Measurements from ENCODE around the gene PRKN. TPM values are rescaled to one million over a fixed set of nuclear protein-coding genes. Genes with fewer than 3 reads are reported as not detected.
"Not testable (repeated sequence)": the region's sequence is repeated elsewhere in the genome, so short reads cannot be mapped to it uniquely, and the experiment has no call there.

Gene PRKN
- polyA plus RNA-seq, 1 donor = 4.6 TPM

GRCh38 chr6:162533009-162533400 is 194.6 kb downstream of the PRKN start:
- no peak for DNase-seq (ENCODE audit: low read depth)

GRCh38 chr6:162532283-162533008 is 195.1 kb downstream of the PRKN start:
- DNase-seq (ENCODE audit: low read depth) = no peak

DNA sequence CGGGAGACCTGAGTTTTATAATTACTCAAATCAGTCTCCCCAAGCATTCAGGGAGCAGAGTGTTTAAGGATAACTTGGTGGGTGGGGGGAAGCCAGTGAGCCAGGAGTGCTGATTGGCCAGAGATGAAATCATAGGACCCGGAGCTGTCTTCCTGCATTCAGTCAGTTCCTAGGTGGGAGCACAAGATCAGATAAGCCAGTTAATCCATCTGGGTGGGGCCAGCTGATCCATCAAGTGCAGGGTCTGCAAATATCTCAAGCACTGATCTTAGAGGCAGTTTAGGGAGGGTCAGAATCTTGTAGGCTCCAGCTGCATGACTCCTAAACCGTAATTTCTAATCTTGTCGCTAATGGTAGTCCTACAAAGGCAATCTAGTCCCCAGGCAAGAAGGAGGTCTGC is 196.2 kb downstream of the PRKN start:
- not testable (repeated sequence) for DNase-seq (ENCODE audit: low read depth)

DNA sequence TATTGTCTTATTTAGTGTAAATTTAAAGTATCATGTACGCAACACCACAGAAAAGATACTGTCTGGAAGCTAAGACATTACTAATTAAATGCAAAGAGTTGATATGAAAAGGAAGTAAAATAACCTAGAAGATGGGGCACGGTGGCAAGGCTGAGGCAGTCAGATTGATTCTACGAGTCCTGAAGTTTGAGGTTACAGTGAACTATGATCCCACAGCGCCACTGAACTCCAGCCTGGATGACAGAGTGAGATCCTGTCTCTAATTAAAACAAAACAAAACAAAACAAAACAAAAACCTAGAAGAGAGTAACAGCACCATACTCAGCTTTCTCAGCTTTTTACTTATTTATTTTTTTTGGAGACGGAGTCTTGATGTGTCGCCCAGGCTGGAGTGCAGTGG is 199.0 kb downstream of the PRKN start:
- no peak for DNase-seq (ENCODE audit: low read depth)

DNA sequence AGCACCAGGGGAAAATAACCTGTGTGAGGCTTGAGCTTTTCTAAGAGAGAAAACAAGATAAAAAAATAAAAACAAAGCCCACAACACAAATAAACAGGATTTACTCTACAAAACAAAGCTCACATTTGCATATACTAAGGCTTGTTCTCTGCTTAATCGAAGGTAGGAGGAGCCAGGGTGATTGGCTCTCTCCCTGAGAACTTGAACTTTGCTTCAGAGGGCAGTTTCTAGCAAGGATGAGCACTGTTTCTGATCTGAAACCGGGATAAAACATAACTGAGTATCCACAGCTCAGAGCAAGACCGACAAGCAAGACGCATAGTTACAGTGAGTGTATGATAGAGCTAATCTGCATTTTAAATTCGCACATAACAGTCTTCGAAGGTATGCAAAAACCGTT is 200.6 kb downstream of the PRKN start:
- no peak for DNase-seq (ENCODE audit: low read depth)

DNA sequence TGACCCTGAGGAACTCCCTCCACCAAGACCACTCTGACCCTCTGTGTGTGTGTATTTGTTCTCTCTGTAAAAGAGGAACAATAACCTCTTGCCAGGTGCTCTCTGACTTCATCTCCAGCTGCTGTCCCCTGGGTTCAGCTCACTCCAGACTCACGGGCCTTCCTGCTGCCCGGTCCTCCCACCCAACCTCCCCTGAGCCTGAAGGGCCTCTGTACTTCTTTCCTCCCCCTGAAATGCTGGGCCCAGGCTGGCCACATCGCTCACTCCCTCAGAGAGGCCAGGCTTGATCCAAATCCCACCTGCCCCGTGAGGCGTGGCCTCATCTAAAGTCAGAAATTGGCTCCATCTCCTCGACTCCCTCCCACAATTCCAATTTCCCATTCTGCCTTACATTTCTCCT is 202.4 kb downstream of the PRKN start:
- DNase-seq (ENCODE audit: low read depth) = peak; percentile 57

- DNase-seq (ENCODE audit: low read depth) = no peak
Observed at GRCh38 chr6:162512744-162513143, 214.8 kb downstream of the PRKN start.

DNA sequence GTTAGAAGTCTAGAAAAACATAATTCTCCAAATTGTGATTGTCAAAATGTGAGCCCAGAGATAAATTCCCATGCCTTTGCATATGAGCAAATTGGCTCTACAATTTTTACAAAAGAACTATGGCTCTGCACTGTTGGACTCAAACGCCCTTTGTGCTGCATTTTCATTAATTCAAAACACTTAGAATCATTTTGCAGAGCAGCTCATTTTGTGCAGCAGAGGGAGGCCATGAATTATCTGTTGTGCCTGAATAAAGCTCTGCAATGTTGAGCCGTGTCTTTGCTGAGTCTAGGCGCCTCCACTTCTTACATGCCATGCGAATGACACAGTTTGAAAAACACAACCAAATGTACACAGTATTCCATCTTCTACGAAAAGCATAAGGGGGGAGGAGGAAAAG is 230.2 kb downstream of the PRKN start:
- no peak for DNase-seq (ENCODE audit: low read depth)

GRCh38 chr6:162493917-162494316 is 233.6 kb downstream of the PRKN start:
- DNase-seq (ENCODE audit: low read depth) = no peak

GRCh38 chr6:162491637-162492036 is 235.9 kb downstream of the PRKN start:
- no peak for DNase-seq (ENCODE audit: low read depth)

GRCh38 chr6:162489101-162489976 is 238.2 kb downstream of the PRKN start:
- DNase-seq (ENCODE audit: low read depth) = no peak

GRCh38 chr6:162488444-162488843 is 239.1 kb downstream of the PRKN start:
- no peak for DNase-seq (ENCODE audit: low read depth)

- no peak for DNase-seq (ENCODE audit: low read depth)
Observed at GRCh38 chr6:162485464-162485863, 242.1 kb downstream of the PRKN start.

DNA sequence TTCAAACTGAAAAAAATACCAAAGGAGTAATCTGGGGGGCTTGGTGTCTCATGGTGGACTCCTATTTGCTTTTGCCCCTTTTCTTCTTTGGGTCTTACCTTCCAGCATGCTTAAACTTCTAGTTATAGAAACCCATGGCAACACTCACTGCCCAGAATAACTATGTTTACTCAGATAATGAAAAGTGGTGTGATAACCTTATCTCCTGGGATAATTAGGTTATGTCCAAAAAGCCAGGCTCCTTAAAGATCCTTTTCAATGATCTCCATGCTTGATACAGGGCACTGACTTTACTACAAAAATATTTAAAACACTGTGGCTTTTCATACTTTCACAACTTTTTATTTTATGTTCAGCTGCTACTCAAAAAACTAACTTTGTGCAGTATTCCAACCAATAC is 245.6 kb downstream of the PRKN start:
- DNase-seq (ENCODE audit: low read depth) = no peak

DNA sequence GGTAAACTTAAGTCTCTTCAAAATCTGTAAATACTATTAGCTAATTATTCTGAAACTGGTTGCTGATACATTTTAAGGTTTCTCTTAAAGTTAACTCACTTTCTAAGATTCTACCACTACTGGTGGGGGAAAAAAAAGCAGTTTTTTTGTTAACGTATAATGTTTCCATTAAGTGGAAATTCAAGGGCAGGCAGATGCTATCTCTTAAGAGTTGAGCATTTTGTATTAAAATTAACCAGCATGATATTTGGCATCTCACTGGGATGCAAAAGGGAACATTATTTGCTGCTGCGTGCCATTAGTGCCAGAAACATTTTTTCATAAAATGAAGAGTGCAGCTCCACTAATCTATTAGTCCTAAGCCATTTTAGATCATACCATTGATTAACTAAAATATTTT is 246.2 kb downstream of the PRKN start:
- no peak for DNase-seq (ENCODE audit: low read depth)

DNA sequence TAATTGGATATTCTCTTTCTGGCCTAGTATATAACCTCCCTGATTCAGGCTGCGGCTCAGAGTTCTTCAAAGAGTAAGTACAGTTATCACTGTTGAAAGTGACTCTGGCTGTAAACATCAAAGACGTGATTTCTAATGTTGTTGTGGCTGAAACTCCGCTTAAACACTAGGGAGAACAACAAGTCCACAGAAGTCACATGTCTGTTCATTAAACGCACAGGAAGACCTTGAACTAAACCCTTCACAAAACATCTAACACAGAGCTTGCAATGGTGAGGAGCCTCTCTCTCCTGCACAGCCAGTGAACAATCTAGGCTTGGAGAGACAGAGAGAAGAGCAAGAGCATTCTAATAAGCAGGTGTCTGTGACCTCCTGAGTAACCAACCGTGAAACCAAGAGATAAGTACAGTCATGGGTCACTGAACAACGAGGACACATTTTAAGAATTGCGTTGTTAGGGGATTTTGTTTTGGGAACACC is 249.3 kb downstream of the PRKN start:
- DNase-seq (ENCODE audit: low read depth) = no peak

DNA sequence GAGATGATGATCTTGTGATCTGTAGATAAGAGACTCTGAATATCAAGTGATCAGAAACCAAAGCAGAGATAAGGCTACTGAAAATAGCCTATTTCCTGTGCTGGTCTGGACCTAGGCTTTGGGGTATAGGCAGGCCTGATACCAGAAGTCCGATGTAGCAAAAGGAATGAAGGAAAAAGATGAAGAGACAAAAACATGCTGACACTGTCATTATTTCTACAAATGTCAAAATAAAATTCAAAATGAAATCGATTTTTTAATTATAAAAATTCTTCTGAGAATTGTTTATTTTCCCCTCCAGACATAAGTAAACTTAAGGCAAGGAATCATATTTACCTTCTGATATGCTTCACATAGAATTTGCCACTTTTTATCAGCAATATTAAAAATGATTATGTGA is 252.8 kb downstream of the PRKN start:
- no peak for DNase-seq (ENCODE audit: low read depth)

DNA sequence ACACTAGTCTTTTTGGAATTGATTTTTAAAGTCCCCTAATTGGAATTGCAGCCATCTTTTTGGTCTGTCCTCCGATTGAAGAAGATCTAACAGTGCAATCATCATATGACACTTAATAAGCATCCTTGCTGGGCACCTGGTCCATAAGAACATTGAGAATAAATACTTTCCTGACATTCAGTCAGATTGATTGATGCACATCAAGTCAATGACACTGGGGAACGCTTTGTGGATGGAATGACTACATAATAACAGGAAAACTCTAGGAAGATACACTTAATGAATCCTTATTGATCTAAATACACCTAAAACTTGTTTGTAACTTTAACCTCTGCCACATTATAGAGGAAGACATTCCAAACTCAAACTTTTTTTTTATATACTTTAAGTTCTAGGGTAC is 255.7 kb downstream of the PRKN start:
- DNase-seq (ENCODE audit: low read depth) = no peak

GRCh38 chr6:162468326-162468725 is 259.2 kb downstream of the PRKN start:
- DNase-seq (ENCODE audit: low read depth) = no peak

DNA sequence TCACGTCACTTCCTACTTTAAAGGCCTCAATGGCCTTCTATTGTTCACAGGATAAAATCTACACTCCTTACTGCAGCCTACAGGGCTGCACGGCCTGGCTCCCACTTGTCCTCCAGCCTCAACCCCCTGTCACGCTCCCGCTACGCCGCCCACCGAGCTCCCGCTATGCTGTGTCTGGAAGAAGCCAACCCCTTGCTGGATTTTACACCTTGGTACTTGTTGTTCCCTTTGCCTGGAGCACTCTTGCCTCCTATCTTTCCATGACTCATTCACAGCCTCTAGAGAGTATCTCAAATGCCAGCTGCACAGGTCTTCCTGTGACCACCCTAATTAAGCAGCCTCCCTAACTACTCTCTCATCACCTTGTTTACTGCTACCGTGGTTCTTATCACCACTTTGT is 259.9 kb downstream of the PRKN start:
- no peak for DNase-seq (ENCODE audit: low read depth)

DNA sequence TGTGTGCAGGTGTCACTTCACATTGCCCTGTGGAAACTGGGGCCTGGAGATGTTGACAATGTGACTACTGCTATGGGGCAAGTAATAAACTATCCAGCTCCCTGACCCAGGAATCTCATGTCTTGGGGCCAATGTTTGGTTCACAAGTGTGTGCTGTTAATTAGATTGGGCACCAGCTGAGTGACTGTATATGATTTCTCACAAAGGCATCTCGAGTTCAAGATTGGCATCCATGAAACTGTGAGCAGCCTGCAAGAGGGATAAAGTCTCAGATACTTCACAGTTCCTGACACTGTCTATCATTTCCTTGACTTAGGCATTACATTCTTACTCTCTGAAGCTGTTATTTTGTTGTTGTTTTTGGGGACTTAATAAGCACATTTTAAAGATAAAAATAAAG is 264.0 kb downstream of the PRKN start:
- DNase-seq (ENCODE audit: low read depth) = no peak

- DNase-seq (ENCODE audit: low read depth) = no peak
Observed at GRCh38 chr6:162459985-162460384, 267.6 kb downstream of the PRKN start.

- no peak for DNase-seq (ENCODE audit: low read depth)
Observed at GRCh38 chr6:162450358-162450757, 277.2 kb downstream of the PRKN start.
